Peyer's patch (tissue), 4 donors: ENCODE results near the gene ZER1. TPM values are rescaled to one million over a fixed set of nuclear protein-coding genes. Genes with fewer than 3 reads are reported as not detected.

Experiments used
- DNase-seq, 3 donors: peaks; one replicate each; pipeline ENCODE4 v3.0.0-alpha.2; 2017 to 2019
- H3K27ac ChIP-seq, 4 donors: fragments of 200-600 bp; sonication (generic); one replicate each; pipeline ENCODE4 v1.5.1; 2016 to 2019
- H3K27me3 ChIP-seq, 2 donors: fragments of 200-600 bp; sonication (generic); one replicate each; pipeline ENCODE4 v1.5.1; 2019
- H3K36me3 ChIP-seq, 3 donors: fragments of 200-600 bp; sonication (generic); one replicate each; pipeline ENCODE4 v1.5.1; 2016 to 2019
- H3K4me1 ChIP-seq, 4 donors: fragments of 200-600 bp; sonication (generic); one replicate each; pipeline ENCODE4 v1.5.1; 2016 to 2019
- H3K4me3 ChIP-seq, 4 donors: fragments of 200-600 bp; sonication (generic); 1 replicate in 3 of 4; 2 replicates in 1 of 4; pipeline ENCODE4 v1.5.1; 2016 to 2019; ENCODE audit warnings: mild to moderate bottlenecking in 1 of 4
- H3K9me3 ChIP-seq, 4 donors: fragments of 200-600 bp; sonication (generic); one replicate each; pipeline ENCODE4 v1.5.1; 2016 to 2019; ENCODE audit warnings: mild to moderate bottlenecking in 1 of 4
- CTCF ChIP-seq, 6 experiments: fragments of 450-650 bp in 4 of 6; fragments of 200-600 bp in 2 of 6; sonication (generic) in 1 of 6; IDR thresholded peaks; one replicate each; pipeline ENCODE4 v1.5.1; 2017 to 2019; ENCODE audit warnings: antibody characterized with exemption in 6 of 6, mild to moderate bottlenecking in 3 of 6, moderate library complexity in 1 of 6
- POLR2A ChIP-seq, 2 donors: fragments of 450-650 bp; IDR thresholded peaks; one replicate each; pipeline ENCODE4 v1.5.1; 2017; ENCODE audit warnings: antibody characterized with exemption in 2 of 2, mild to moderate bottlenecking in 2 of 2, moderate library complexity in 2 of 2
- total RNA-seq, 4 donors: library from RNA; depleted of rRNA; stranded (reverse); fragments of >200 nt; gene quantifications; one replicate each; pipeline ENCODE4 v1.1.0, GENCODE V29; 2016

The ZER1 gene
- total RNA-seq, 4 donors from 2014 or later = 83.1 to 114 (median 88.1) TPM

- peaks cover 0 to 58% (median 0%) of the 10 kb centered on the region in 3 donors for H3K36me3 ChIP-seq
- H3K27ac ChIP-seq = no peak overlapping the region
- TF ChIP-seq CTCF (IDR thresholded peaks at IDR 0.05) (no peak), POLR2A (IDR thresholded peaks at IDR 0.05) (no peak)
- no peaks in the 10 kb centered on the region for H3K9me3 ChIP-seq
- DNase-seq = no peak
- no peaks in the 10 kb centered on the region for H3K27me3 ChIP-seq
- H3K4me1 ChIP-seq = no peaks in the 10 kb centered on the region
- H3K4me3 ChIP-seq = no peak overlapping the region
Observed at GRCh38 chr9:128750926-128751595, 20.7 kb downstream of the ZER1 start.

DNA sequence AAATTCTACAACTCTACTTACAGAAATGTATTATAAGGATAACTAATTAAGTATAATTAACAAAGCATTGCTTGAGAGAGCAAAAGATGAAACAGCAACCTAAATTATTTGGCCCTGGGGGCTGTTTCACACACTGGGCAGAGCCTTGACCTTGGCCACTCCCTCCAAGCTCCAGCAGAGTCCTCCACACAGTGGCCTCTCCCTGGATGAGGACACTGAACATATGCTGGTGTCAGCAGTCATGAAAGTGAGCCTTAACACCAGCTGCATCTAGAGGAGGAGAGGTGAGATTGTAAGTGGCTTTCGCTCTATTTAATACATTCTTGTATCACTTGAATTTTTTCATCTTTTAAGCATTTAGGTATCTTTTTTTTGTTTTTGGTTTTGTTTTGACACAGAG, 24.5 kb downstream of the ZER1 start:
- Histone ChIP-seq H3K4me1 (no peaks in the 10 kb centered on the region), H3K36me3 (peaks cover 0 to 29% (median 0%) of the 10 kb centered on the region in 3 donors), H3K27ac (no peak overlapping the region), H3K27me3 (no peaks in the 10 kb centered on the region), H3K9me3 (no peaks in the 10 kb centered on the region), H3K4me3 (no peak overlapping the region)
- no peak for DNase-seq
- TF ChIP-seq POLR2A (IDR thresholded peaks at IDR 0.05) = no peak
- no peak for TF ChIP-seq CTCF (IDR thresholded peaks at IDR 0.05)

- H3K36me3 ChIP-seq = peaks cover 0 to 46% (median 2%) of the 10 kb centered on the region in 3 donors
- H3K27me3 ChIP-seq = no peaks in the 10 kb centered on the region
- DNase-seq = no peak
- no peaks in the 10 kb centered on the region for H3K4me1 ChIP-seq
- H3K9me3 ChIP-seq = no peaks in the 10 kb centered on the region
- H3K27ac ChIP-seq = no peak overlapping the region
- TF ChIP-seq POLR2A (IDR thresholded peaks at IDR 0.05) (no peak), CTCF (IDR thresholded peaks at IDR 0.05) (no peak)
- no peak overlapping the region for H3K4me3 ChIP-seq
Observed at GRCh38 chr9:128743421-128743820, 28.3 kb downstream of the ZER1 start.

DNA sequence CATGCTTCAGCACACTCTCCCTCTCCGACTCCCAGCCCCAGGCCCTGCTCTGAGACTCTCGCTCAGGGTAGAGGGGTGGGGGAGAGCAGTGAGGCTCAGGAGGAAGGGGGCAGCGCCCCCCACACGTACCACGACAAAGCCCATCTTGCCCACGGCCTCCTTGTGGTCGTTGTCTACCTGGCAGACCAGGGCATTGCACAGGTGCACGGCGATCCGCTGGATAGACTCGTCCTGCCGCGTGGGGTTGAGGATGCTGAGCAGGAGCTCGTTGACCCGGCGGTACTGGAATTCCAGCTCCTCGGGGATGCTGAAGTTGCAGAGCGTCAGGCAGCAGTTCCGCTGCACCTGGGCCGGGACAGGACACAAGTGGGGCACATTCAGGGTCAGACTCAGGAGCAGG, 29.3 kb downstream of the ZER1 start:
- Histone ChIP-seq H3K27ac (no peak overlapping the region), H3K4me3 (no peak overlapping the region), H3K36me3 (peaks cover 0 to 53% (median 2%) of the 10 kb centered on the region in 3 donors), H3K4me1 (no peaks in the 10 kb centered on the region), H3K27me3 (no peaks in the 10 kb centered on the region), H3K9me3 (no peaks in the 10 kb centered on the region)
- TF ChIP-seq CTCF (IDR thresholded peaks at IDR 0.05) = no peak
- no peak for TF ChIP-seq POLR2A (IDR thresholded peaks at IDR 0.05)
- DNase-seq = no peak

DNA sequence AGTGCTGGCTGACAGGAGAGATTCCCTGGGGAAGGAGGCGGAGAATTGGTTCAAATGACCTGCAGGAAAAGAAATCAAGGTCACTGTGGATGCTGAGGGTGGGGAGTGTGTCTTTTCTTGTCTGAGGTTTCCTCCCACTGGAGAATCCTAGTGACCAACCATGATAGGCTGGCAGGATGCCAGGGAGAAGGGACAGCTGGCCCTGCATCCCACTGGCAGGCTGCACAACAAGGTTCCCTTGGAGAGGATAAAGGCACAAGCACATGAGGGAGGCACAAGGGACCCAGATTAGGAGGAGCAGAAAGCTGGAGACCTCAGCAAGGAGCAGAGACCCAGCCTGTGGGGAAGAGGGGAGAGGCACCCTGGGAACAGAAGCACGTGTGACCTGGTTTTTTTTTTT, 36.4 kb downstream of the ZER1 start:
- no peaks in the 10 kb centered on the region for H3K27me3 ChIP-seq
- peaks cover 0 to 73% (median 2%) of the 10 kb centered on the region in 3 donors for H3K36me3 ChIP-seq
- TF ChIP-seq POLR2A (IDR thresholded peaks at IDR 0.05) = no peak
- no peak for TF ChIP-seq CTCF (IDR thresholded peaks at IDR 0.05)

More for the DNA sequence above, 36.4 kb downstream of the ZER1 start:
- Histone ChIP-seq H3K4me1 (no peaks in the 10 kb centered on the region), H3K27ac (no peak overlapping the region), H3K4me3 (no peak overlapping the region), H3K9me3 (no peaks in the 10 kb centered on the region)
- no peak for DNase-seq
